Measurements from ENCODE around the gene C17orf114.

- TF ChIP-seq CTCF (IDR thresholded peaks at IDR 0.05), result no peak
- TF ChIP-seq EP300 (IDR thresholded peaks at IDR 0.05), result no peak
Measured at GRCh38 chr17:4839221-4839620, 37.1 kb upstream of the C17orf114 start.

Measured in tibial nerve (tissue), 4 donors.